NCI-H526 (cell line): Measurements from ENCODE around the gene ABHD10.

Experiments used
- DNase-seq, 2 experiments: peaks; one replicate each; lab custom pipeline; 2025; lab: John Stamatoyannopoulos, UW

ABHD10 gene

DNA sequence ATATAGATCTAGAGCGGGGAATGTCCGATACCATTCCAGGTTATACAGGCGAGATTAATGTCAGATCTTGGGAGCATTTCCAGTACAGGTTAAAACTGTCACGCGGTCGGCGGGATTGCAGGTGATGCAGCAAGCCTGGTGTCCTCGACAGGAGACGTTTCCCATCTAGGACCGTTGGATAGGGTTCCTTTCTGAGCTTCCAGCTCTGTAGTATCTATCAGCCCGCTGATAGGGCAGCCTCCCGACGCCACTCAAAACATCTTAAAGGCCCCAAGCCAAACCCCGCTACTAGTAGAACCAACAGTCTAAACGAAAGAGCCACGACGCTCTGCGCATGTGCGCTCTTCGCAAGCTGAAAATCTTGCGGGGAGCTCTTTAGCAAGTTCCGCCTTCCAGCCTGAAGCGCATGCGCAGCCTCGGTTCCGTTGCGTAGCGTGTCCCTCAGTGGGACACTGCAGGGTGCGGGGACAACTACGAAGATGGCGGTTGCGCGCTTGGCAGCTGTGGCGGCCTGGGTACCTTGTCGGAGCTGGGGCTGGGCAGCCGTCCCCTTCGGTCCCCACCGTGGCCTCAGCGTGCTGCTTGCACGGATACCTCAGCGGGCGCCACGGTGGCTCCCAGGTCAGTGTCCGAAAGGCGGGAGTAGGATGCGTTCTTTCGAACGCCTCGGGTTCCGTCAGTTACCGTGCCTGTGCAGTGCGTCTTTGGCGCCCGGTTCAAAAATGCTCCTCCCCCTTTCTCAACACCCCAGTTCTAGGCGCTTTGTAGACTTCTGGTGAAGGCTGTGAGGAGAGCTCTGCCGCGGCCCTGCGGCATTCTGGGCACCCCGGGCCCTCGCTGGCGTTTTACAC, at the start of gene ABHD10:
Gene ABHD10 (plus strand): TSS at position 444 of the 851 bp plus-strand sequence. CDS start 36 bp downstream, at position 480.
- peak; percentile 92 to 96 for DNase-seq

DNA sequence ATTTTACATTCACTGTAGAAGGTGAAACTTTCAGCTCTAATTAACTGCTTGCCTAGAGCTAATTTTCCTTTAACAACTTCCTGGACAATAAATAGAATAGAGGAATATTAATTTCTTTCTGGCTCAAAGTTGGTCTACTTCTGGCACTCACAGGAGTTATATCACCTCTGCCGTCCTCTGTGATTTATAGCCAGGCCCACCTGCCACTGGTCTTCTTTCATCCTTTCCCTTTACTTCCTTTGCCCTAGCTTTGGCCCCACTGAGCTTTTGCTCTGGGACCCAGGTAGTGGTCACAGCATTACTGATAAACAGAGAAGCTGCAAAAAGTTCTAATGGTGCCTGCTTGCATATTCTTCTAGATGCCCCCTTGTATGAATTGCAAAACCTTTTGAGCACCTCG, 49.3 kb upstream of the ABHD10 start:
- no peak for DNase-seq

- no peak for DNase-seq
Observed at GRCh38 chr3:111932946-111933345, 45.9 kb upstream of the ABHD10 start.

DNA sequence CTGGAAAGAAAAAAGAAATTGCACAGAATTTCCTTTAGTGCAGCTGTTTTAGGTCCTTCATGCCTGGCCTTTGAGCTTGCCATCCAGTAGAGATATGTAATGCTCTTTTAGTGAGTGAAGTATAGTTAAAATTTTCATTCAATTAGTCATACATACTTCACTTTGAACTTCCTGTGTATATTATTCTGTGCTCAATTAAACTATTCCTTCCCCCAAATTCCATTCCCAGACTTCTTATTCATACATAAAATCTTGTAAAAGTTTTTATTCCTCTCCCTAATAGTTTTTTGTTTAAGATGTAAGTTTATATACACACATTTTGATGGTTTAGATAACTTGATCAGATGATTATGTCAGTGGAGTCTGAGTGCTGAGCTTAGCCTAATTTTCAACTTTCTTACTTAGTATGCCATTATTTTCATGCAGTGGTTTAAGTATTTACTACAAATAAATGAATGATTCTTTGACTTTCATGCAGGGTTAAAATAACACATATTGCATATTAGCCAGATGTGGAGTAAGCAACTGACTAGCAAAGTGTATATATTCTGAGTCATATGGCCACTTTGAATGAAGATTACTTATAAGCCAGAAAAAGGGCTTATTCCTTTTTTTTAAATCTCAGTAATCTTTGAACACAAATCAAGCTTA, 42.5 kb upstream of the ABHD10 start:
- no peak for DNase-seq

- no peak for DNase-seq
Observed at GRCh38 chr3:111936967-111937366, 41.9 kb upstream of the ABHD10 start.

GRCh38 chr3:111937871-111938270, 41.0 kb upstream of the ABHD10 start:
- no peak for DNase-seq

GRCh38 chr3:111939873-111940272, 39.0 kb upstream of the ABHD10 start:
- DNase-seq = no peak

- DNase-seq = no peak
Observed at GRCh38 chr3:111943533-111943932, 35.3 kb upstream of the ABHD10 start.

DNA sequence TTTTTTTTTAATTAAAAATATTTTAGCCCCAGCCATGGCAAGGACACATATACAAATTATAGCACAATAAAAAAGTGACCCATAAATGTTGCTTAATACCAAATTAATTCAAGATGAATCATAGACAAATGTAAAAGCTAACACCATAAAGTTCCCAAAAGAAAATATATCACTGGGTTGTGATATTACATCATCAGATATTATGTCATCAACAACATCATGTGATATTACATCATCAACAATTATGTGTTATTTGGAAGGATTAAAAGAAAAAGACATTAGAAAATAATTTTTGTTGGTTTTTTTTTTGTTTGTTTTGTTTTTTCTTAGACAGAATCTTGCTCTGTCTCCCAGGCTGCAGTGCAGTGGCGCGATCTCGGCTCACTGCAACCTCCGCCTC, 34.5 kb upstream of the ABHD10 start:
- no peak for DNase-seq

DNA sequence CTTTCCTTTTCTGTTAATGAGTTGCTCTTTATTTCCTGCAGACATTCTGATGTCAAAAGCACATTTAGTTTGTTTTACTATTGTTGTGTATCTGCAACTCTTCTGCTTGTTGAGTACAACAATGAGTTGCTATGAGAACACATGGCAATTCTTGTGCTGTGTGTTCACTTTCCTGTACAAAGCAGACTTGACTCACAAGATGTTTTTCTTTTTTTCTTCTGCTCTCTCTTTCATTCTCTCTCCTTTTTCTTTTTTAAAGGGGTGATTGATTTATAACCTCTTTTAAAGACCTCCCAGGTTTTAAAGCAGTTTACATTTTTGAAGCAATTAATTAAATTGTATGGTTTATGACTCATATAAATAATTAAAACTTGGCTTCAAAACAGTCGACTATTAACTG, 31.6 kb upstream of the ABHD10 start:
- no peak for DNase-seq

DNA sequence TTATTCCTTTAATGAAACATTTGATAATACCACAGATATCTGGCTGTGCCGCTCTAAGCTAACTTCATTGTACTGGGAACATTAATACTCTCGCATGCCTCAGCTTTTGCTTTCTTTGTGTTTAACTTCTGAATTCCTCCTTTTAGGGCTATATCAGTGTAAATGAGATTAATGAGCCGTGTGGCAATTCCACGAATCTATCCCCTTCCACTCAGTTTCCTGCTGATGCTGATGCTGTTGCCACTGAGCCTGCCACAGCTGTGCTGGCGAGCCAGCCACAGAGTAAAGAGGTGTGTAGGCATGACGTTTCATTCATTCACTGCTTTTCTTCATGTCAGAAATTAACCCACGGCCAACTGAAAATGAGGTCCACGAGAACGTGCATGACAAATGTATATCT, 30.0 kb upstream of the ABHD10 start:
- no peak for DNase-seq

GRCh38 chr3:111949712-111950111, 29.1 kb upstream of the ABHD10 start:
- no peak for DNase-seq

DNA sequence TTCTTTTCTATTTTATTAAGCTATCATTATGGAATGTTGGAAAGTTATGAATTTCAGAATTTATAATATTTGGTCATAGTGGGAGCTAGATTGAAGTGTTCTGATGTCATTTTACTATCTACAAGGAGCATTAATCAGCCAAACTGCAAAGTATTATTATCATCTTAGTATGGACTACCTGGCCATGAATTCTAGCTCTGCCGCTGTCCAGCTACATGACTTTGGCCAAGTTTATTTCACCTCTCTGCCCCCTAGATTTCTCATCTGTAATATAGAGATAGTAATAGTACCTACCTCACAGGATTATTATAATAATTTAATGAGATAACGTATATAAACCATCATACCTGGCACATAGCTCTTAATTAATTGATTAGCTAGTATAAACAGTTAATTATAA, 27.8 kb upstream of the ABHD10 start:
- no peak for DNase-seq

DNA sequence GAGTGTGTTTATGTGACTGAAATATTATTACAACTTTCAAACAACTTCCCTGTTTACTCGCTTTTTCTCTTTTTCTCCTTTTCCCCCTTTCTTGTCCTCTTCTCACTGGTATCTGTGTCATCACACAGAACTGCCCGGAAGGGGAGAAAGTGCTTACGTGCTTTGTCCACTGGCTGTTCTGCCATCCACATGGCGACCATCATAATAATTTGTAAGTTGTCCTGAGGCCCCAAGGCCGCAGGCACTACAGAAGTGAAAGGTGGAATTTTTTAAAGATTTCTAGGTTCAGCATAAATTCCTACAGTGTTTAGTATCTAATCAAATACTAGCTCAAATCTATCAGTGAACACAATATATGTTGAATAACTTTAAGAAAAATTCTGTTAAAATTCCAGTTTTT, 26.7 kb upstream of the ABHD10 start:
- DNase-seq = no peak

DNA sequence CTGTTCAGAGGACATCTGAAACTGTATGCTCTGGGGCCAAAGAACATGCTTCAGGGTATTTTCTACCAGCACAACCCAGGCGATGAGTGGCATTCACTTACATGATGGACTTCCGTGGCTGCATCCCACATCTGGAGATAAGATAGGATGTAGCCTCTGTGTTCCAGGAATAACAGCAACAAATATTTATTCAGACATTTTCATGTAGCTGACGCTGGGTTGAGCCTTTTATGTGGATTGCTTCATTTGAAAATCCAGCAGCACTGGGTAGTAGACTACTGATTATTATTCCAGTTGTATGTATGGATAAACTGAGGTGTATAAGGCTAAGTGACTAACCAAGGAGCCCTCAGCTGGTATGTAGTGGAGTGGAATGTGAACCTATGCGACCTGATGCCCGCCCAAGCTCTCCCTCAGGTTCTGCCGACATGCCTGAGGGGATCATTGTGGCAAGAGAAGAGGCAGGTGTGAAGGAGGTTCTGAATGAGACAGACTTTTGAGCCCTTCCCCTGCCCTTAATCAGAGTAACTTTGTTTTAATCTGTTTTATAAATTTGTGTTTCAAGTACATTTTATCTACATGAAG, 25.9 kb upstream of the ABHD10 start:
- DNase-seq = no peak

- no peak for DNase-seq
Observed at GRCh38 chr3:111954228-111954990, 24.4 kb upstream of the ABHD10 start.

GRCh38 chr3:111955876-111956275, 22.9 kb upstream of the ABHD10 start:
- no peak for DNase-seq

- DNase-seq = no peak
Observed at GRCh38 chr3:111956449-111956848, 22.4 kb upstream of the ABHD10 start.

DNA sequence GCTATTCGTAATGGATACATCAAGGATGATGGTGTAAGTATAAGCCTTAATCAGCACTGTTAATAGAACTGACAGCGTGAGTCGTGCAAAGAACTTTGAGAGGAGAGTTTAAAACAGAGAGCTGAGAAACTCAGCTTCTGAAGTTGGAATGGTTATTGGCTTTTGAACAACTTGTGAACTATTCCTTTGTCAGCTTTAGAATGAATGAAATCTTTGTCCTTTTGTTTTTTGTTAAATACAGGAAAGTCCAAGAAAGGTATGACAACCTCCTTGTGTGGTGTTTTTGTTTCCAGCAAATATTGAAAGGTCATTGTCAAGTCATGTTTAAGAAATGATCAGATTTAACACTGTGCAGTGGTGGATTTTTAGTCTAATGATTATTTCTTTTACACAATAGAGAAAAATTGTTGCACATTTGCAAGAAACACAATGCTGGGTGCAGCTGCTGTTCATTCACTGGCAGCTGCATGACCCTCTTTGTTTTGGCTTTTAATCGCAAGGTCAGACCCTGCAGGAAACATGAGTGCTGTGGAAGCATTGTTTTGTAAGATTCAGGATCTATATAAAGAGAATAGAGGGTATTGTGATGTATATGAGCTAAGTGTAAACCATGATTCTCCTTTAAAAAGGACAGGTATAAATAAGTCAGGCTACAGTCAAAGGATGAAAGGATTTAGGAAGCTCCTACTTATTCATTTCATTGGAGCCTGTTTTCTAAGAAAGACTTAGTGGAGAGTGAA, 21.7 kb upstream of the ABHD10 start:
- no peak for DNase-seq

DNA sequence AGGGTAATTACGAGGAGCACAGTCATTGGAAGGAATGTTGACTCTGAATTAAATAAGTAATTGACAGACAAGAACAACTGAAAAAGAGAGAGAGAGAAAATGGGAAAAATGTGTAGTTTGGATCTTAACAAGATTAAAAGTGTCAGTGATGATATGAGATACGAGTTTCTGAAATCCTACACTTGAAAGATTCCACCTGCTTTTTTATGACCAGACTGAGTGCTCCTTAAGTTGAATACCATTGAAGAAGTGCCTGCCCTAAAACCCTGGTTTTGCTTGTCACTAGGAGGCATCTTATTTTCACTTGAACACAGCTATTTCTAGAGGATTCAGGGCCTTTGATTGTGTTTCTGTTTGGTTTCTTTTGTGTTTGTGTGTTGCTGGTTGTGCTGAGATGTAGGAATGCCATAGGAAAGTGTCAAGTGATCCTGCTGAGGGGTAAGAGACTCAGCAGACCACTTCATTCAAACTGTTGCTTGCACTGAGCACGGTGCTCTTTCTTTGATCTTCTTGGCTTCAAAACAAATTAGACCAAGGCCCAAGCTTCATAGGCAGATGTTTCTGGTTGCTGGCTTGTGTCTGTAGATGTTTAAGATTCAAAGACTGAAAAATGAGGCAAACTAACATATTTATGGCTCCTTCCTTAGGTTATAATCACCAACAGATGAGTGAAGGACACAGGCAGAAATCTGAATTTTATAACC, 17.2 kb upstream of the ABHD10 start:
- no peak for DNase-seq

GRCh38 chr3:111963424-111963823, 15.4 kb upstream of the ABHD10 start:
- DNase-seq = no peak
